Daoy (cell line): Measurements from ENCODE around the gene ALDH7A1. TPM values are rescaled to one million over a fixed set of nuclear protein-coding genes. Genes with fewer than 3 reads are reported as not detected.
A peak's percentile ranks its signal among the peaks of the same experiment; 100 is the strongest.
"Not testable (repeated sequence)": the region's sequence is repeated elsewhere in the genome, so short reads cannot be mapped to it uniquely, and the experiment has no call there.

ENCODE experiments used
- DNase-seq: peaks from one replicate; pipeline ENCODE4 v3.0.0-alpha.2; 2015; ENCODE audit warnings: low read depth
- total RNA-seq: library from RNA; depleted of rRNA; stranded (reverse); fragments of >200 nt; shearing (Covaris generic); gene quantifications from 2 replicates; pipeline ENCODE4 v1.2.3, GENCODE V29; 2014

Gene ALDH7A1
- total RNA-seq, 1 experiment from 2014 or later = 31.8 TPM

GRCh38 chr5:126535856-126536545 is 59.0 kb downstream of the ALDH7A1 start:
- DNase-seq = no peak

GRCh38 chr5:126534553-126534952 is 60.5 kb downstream of the ALDH7A1 start:
- DNase-seq = no peak

GRCh38 chr5:126531543-126532120 is 63.4 kb downstream of the ALDH7A1 start:
- DNase-seq = no peak

GRCh38 chr5:126527892-126528291 is 67.1 kb downstream of the ALDH7A1 start:
- no peak for DNase-seq

GRCh38 chr5:126527158-126527557 is 67.9 kb downstream of the ALDH7A1 start:
- DNase-seq = no peak

GRCh38 chr5:126526493-126526892 is 68.5 kb downstream of the ALDH7A1 start:
- no peak for DNase-seq

- peak; percentile 67 for DNase-seq
These were observed 69.3 kb downstream of the ALDH7A1 start for GRCh38 chr5:126525630-126526245.

GRCh38 chr5:126523818-126524510 is 71.1 kb downstream of the ALDH7A1 start:
- DNase-seq = no peak

GRCh38 chr5:126521130-126521529 is 73.9 kb downstream of the ALDH7A1 start:
- no peak for DNase-seq

GRCh38 chr5:126520593-126520953 is 74.4 kb downstream of the ALDH7A1 start:
- no peak for DNase-seq

GRCh38 chr5:126519637-126520592 is 75.1 kb downstream of the ALDH7A1 start:
- no peak for DNase-seq

- DNase-seq = not testable (repeated sequence)
These were observed 75.8 kb downstream of the ALDH7A1 start for GRCh38 chr5:126519223-126519622.

GRCh38 chr5:126516852-126517251 is 78.2 kb downstream of the ALDH7A1 start:
- DNase-seq = no peak

- DNase-seq = peak; percentile 19
These were observed 78.9 kb downstream of the ALDH7A1 start for GRCh38 chr5:126516133-126516532.

GRCh38 chr5:126515337-126515736 is 79.7 kb downstream of the ALDH7A1 start:
- no peak for DNase-seq

- no peak for DNase-seq
These were observed 80.4 kb downstream of the ALDH7A1 start for GRCh38 chr5:126514558-126515141.

GRCh38 chr5:126514131-126514557 is 80.9 kb downstream of the ALDH7A1 start:
- DNase-seq = no peak

- DNase-seq = no peak
These were observed 81.3 kb downstream of the ALDH7A1 start for GRCh38 chr5:126513703-126514102.

- no peak for DNase-seq
These were observed 81.7 kb downstream of the ALDH7A1 start for GRCh38 chr5:126513302-126513701.

GRCh38 chr5:126512451-126512850 is 82.6 kb downstream of the ALDH7A1 start:
- no peak for DNase-seq

GRCh38 chr5:126511961-126512360 is 83.1 kb downstream of the ALDH7A1 start:
- no peak for DNase-seq
